HG02852 (cell line): ENCODE measurements around the gene ADK.
"Not testable (repeated sequence)": the region's sequence is repeated elsewhere in the genome, so short reads cannot be mapped to it uniquely, and the experiment has no call there.

Experiments
- ATAC-seq: cut with Tn5 transposase; IDR thresholded peaks from one replicate; pipeline ENCODE4 v1.9.1; 2021; ENCODE audit warnings: mild to moderate bottlenecking, moderate library complexity; ENCODE audit not compliant: unreplicated experiment

Gene ADK

DNA sequence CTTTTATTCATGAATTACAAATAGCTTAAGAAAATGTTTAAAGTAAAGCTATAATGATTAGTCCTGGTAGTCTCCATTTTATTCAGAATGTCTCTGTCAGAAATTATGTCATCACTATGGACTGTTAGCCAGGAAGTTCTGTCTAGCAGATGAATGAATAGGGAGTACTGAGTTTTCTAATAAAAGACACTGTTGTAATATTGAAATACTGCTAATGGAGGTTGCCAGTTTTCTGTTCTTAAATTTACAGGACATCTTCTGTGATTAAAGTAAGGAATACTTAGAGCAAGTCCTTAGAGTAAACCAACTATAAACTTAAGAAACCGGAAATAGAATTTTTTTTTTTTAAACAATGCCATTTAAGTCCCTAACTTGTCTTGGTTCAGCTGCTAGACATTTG is 309.8 kb downstream of the ADK start:
- no peak for ATAC-seq

DNA sequence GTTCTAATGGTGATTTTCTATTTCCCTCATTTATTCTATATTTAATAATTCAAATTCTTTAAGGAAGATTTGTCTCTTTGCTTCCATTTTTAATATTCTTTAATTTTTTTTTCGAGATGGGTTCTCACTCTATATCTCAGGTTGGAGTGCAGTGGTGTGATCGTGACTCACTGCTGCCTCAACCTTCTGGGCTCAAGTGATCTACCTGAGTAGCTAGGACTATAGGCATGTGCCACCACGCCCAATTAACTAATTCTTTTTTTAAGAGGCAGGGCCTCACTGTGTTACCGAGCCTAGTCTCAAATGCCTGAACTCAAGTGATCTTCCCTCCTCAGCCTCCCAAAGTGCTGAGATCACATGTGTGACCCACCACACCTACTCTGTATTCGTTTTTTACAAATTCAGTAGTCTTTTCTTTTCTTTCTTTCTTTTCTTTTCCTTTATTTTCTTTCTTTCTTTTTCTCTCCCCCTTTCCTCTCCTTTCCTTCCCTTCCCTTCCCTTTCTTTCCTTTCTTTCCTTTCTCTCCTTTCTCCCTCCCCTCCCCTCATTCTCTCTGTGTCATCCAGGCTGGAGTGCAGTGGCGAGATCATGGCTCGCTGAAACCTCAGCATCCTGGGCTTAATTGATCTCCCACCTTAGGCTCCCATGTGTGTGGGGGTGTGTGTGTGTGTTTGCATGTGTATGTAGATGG is 323.1 kb downstream of the ADK start:
- ATAC-seq, result no peak

DNA sequence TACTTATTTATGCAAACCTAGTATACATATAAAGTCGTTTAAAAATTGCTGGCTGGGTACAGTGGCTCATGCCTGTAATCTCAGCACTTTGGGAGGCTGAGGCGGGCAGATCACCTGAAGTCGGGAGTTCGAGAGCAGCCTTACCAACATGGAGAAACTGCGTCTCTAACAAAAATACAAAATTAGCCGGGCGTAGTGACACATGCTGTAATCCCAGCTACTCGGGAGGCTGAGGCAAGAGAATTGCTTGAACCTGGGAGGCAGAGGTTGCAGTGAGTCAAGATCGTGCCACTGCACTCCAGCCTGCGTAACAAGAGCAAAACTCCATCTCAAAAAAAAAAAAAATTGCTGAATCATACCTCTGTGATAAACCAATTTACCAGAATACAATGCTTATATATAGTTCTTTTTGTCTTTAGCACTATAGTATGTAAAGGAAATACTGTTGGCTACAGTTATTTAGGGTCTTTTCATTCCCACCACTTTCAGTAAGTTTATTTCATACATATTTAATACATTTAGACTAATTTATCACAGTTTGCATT is 325.2 kb downstream of the ADK start:
- ATAC-seq, result not testable (repeated sequence)

GRCh38 chr10:74480778-74481177 is 329.8 kb downstream of the ADK start:
- ATAC-seq, result no peak

DNA sequence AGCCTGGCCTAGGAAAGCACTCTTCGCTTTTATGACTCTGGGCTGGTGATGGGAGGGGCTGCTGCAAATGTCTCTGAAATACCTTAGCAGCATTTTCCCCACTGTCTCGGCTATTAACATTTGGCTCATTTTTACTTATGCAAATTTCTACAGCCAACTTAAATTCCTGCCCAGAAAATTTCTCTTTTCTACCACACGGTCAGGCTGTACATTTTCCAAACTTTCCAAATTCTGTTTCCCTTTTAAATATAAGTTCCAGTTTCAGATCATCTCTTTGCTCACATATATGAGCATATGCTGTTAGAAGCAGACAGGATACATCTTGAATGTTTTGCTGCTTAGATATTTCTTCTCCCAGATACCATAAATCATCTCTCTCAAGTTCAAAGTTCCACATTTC is 332.3 kb downstream of the ADK start:
- ATAC-seq, result no peak

- no peak for ATAC-seq
Measured at GRCh38 chr10:74485283-74485682, 334.3 kb downstream of the ADK start.

DNA sequence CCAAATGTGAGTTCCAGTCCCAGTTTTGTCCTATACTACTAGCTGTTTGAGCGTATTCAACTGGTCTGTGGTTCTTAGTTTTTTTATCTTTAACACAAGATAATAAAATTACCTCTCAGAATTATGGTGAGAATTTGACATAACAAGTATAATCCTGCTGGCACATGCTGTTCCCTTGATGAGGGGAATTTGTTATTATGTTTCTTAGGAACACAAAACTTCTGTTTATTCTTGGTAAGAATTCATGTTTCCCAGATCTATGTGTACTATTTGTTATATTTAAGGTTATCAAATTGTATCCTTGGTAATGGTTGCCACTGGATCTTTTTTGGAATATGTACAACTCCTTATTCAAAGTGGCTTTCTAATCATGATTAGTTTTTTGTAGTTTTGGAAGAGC is 335.6 kb downstream of the ADK start:
- ATAC-seq, result no peak

DNA sequence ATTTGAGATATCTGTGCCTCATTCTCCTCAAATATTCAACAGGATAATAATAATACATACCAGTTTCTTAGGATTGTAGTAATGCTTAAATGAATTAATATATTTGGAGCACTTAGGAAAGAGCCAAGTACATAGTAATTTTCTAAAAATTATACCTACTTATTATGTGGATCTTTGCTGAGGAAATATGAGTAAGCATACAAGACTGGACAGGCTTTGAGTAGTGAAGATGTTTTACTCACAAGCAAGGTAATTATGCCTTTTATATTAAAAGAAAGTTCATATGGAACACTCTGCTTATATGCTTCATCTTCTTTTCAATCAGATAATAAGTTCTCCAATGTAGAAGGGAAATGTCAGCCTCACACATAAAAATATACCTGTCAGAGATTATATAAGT is 337.9 kb downstream of the ADK start:
- ATAC-seq, result no peak

DNA sequence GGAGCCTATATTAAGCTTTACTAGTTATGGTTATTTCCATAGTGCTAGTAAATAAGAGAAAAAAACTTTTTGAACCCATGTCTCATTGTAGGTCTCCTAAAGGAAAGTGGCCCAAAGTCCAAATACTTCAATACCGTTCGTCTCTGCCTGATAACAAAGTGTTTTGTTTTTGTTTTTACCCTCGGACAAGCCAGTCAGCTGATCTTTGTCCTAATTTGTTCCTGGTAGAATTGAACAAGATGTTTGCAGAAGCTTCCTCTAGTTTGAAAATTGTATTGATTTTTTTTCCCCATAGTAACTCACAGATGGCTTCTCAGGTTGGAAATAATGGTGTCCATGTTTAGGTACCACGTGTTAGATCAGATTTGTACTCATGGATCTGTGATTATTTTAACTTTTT is 339.5 kb downstream of the ADK start:
- ATAC-seq, result no peak

DNA sequence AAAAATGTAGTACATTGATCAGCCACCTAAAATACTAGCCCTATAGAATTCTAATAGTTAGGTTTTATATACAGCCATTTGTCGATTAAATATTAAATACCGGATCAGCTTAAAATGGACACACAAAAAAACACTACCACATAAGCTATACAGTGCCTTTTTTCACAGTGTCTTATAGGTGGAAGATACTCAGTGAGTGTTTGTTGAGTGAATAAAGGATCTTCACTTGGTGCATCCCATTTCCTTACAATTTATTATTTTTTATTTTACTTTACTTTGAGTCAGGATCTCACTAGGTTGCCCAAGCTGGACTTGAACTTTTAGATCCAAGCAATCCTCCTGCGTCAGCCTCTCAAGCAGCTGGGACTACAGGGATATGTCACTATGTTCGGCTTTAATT is 340.0 kb downstream of the ADK start:
- ATAC-seq, result no peak

GRCh38 chr10:74496276-74496675 is 345.3 kb downstream of the ADK start:
- ATAC-seq, result not testable (repeated sequence)

GRCh38 chr10:74498664-74499063 is 347.6 kb downstream of the ADK start:
- ATAC-seq, result not testable (repeated sequence)

DNA sequence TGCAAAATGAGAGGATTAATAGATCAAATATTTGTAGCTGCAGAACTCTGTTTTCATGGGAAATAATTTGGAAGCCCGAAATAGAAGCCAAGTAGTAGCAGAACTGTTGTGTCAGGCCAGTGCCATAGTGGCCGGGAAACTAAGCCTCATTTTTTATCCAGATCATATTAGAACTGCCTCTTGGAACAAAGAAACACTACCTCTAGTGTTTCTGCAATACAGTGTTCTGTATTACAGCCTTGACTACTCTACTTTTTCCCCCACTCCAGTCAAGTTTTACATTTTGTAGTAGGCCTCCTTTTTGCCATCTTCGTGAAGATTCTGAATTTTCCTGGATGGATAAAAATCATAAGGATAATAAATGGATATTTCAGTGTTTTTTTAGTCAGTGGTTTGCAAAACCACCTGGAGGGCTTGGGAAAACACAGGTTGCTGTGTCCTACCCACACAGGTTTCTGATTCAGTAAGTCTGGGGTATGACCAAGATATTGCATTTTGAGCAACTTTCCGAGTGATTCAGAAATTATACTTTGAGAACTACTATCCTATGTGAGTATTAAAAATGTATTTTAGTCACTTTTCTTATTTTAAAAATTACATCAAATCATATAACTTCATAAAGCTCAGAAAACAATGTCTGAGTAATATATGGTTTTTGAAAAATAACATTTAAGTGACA is 349.1 kb downstream of the ADK start:
- ATAC-seq, result no peak

- ATAC-seq, result no peak
Measured at GRCh38 chr10:74500816-74501215, 349.8 kb downstream of the ADK start.

DNA sequence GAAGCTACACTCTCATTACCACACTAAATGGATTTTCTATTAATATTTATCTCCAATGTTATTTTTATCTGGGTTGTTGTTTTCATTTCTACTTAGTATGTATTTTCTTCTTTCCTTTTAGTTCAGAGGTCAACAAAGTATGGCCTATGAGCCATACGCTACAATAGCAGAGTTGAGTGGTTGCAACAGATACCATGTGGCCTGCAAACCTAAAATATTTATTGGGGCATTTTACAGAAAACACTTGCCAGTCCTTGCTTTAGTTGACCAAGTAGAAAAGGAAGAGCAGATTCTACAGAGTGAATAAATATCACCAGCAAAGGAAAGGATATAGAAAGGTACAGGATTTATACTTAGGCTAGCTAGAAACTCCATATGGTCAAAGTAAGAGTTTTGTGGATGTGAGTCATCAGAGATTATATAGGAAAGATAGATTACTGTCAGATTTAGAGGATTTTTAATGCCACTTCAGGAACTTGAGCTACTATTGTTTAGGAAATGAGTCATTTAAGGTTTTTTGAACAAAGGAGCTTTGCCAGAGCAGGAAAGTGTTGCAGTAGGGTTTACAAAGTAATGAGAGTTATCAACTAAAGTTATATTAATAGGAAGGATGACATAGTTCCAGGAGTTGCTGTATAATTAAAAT is 352.1 kb downstream of the ADK start:
- no peak for ATAC-seq

GRCh38 chr10:74507951-74508350 is 356.9 kb downstream of the ADK start:
- ATAC-seq, result no peak

DNA sequence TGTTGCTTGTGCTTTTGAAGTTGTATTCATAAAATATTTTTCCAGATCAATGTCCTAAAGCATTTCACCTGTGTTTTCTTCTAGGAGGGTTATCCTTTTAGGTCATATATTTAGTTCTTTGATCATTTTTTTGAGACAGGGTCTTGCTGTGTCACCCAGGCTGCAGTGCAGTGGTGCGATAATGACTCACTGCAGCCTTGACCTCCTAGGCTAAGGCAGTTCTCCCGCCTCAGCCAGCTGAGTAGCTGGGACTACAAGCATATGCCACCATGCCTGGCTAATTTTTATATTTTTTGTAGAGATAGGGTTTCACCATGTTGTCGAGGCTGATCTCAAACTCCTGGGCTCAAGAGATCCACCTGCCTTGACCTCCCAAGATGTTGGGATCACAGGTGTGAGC is 359.6 kb downstream of the ADK start:
- ATAC-seq, result no peak

DNA sequence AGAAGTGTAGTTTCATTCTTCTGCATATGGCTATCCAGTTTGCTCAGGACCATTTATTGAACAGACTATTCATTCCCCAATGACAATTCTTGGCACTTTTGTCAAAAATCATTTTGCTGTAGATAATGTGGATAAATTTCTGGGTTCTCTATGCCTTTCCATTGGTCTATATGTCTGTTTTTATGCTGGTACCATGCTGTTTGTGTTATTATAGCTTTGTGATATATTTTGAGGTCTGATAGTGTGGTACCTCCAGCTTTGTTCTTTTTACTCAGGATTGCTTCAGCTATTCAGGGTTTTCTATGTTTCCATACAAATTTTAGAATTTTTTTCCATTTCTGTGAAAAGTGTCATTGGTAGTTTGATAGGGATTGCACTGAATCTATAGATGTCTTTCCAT is 360.0 kb downstream of the ADK start:
- ATAC-seq, result no peak

DNA sequence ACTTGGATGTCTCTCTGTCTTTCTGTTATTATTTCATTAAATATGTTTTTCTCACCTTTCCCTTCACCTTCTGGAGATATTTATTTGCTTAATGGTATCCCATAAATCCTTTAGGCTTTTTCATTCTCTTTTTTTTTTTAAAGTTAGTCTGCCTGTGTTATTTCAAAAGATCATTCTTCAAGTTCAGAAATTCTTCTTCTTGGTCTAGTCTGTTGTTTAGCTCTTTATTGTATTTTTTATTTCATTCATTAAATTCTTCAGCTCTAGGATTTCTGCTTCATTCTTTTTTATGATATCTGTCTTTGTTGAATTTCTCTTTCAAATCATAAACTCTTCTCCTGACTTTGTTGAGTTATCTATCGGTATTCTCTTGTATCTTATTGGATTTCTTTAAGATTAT is 363.3 kb downstream of the ADK start:
- no peak for ATAC-seq

DNA sequence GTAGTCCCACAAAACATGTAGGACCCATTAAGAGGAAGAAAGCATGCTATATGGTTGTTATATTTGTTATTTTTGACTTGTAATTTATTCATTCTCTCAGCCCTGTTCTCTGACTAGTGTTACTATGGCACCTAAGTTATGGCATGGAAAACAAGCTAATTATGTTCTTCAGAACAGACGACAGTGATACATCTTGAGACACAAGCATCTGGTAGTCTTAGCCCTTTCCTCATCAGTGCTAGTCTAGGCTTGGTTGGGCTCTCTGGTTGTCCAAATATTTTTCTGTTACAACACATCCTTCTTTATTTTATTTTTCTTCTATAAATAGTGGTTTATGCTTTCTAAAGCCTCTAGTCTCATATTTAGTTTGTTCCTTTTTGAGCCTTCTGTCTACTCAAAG is 367.0 kb downstream of the ADK start:
- ATAC-seq, result no peak

DNA sequence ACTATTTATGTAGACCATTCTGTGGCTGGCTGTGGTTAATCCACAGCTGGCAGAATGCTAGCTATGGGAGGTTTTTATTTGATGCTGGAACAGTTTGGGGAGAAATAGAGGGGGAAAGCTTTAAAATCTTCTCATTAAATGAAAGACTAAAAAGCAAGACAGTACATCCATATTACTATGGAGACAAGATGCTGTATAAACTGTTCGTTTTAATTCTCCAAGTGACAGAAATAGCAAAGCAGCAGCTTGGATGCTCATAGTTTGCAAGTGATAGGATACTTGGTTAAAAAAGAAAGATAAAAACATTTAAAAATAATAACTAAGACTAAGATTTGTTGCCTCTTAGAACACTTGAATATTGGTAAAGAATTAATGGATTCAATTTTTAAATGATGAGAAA is 370.5 kb downstream of the ADK start:
- no peak for ATAC-seq

- ATAC-seq, result no peak
Measured at GRCh38 chr10:74523199-74523598, 372.2 kb downstream of the ADK start.
